Aorta (tissue), 5 donors: ENCODE measurements around the gene CLDN15. TPM values are rescaled to one million over a fixed set of nuclear protein-coding genes. Genes with fewer than 3 reads are reported as not detected.
A peak's percentile ranks its signal among the peaks of the same experiment; 100 is the strongest.
"Not testable (repeated sequence)": the region's sequence is repeated elsewhere in the genome, so short reads cannot be mapped to it uniquely, and the experiment has no call there.

Experiments
- ATAC-seq: fragments of 200-7000 bp; cut with Tn5 transposase; one replicate; pipeline ENCODE4 v1.9.1; 2022; ENCODE audit warnings: moderate library complexity; ENCODE audit not compliant: low FRiP score
- DNase-seq, 2 donors: peaks; one replicate each; pipeline ENCODE4 v3.0.0-alpha.2; 2020
- H3K27ac ChIP-seq, 2 donors: one replicate each; pipeline ENCODE4 v1.5.1; 2013; ENCODE audit warnings: low read length in 2 of 2, mild to moderate bottlenecking in 2 of 2, moderate library complexity in 2 of 2, control low read depth in 1 of 2, inconsistent platforms in 1 of 2, low read depth in 1 of 2
- H3K27me3 ChIP-seq, 2 donors: one replicate each; pipeline ENCODE4 v1.6.1; 2013; ENCODE audit warnings: control low read depth in 1 of 2, low read length in 1 of 2, mild to moderate bottlenecking in 1 of 2, moderate library complexity in 1 of 2; ENCODE audit not compliant: insufficient read depth in 2 of 2, control insufficient read depth in 1 of 2
- H3K36me3 ChIP-seq, 2 donors: one replicate each; pipeline ENCODE4 v1.6.1; 2013; ENCODE audit warnings: control low read depth in 1 of 2, low read length in 1 of 2, mild to moderate bottlenecking in 1 of 2; ENCODE audit not compliant: insufficient read depth in 2 of 2, control insufficient read depth in 1 of 2
- H3K4me1 ChIP-seq, 2 donors: one replicate each; pipeline ENCODE4 v1.6.1; 2013; ENCODE audit warnings: low read length in 2 of 2, control low read depth in 1 of 2, mild to moderate bottlenecking in 1 of 2, moderate library complexity in 1 of 2; ENCODE audit not compliant: insufficient read depth in 2 of 2, control insufficient read depth in 1 of 2
- H3K4me3 ChIP-seq, 2 donors: one replicate each; pipeline ENCODE4 v1.5.1; 2013; ENCODE audit warnings: low read length in 2 of 2, control low read depth in 1 of 2, mild to moderate bottlenecking in 1 of 2
- H3K9me3 ChIP-seq: one replicate; pipeline ENCODE4 v1.6.1; 2013; ENCODE audit warnings: mild to moderate bottlenecking, low read length; ENCODE audit not compliant: control insufficient read depth
- whole genome bisulfite sequencing, 2 donors: extraction: QIAGEN DNeasy Blood & Tissue Kit; methylation state at CpG; one replicate each; pipeline ENCODE4 v1.1.7; 2013; 5-methylcytosine and 5-hydroxymethylcytosine counted together
- intact Hi-C, 2 donors: fragments of 100-400 bp; cut with DNase I; formaldehyde crosslinking; loops; one replicate each; pipeline versions ENCODE4 v1.14.2 to v1.15.0; 2022
- long read RNA-seq, 2 donors: library from polyadenylated mRNA; unstranded; transcript quantifications; one replicate each; pipeline ENCODE4 v2.0.0, GENCODE V29; 2020 to 2021
- polyA plus RNA-seq, 2 donors: library from polyadenylated mRNA; stranded (reverse); fragments of 200-250 nt; gene quantifications; one replicate each; pipeline ENCODE4 v1.2.3, GENCODE V29; 2013
- total RNA-seq, 2 donors: library from RNA; stranded (reverse); fragmentation: NEBNext Ultra II Directional; extraction: Animal tissue kit (Norgen Biotek cat#: 25700); gene quantifications; one replicate each; pipeline ENCODE4 v1.2.1, GENCODE V29; 2021
- donor health status: healthy with polysubstance abuse.
- donor health status: Bipolar disorder and iron deficiency.
- donor health status: DM: no; HTN: no; CAD: no.
- donor health status: DM: no; HTN: no; CAD: no.
- donor health status: DM: yes; HTN: yes; CAD: no.

Gene CLDN15, protein sequence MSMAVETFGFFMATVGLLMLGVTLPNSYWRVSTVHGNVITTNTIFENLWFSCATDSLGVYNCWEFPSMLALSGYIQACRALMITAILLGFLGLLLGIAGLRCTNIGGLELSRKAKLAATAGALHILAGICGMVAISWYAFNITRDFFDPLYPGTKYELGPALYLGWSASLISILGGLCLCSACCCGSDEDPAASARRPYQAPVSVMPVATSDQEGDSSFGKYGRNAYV
- 10 to 100 TPM in 1 of 2 donors, 1 to 10 TPM in 1; 7.5 to 14.8 TPM for total RNA-seq
- 10 to 100 TPM in 1 of 2 donors, 1 to 10 TPM in 1; 6.5 to 19.7 TPM for polyA plus RNA-seq
- long read RNA-seq, donor 1, partial matches to known transcripts, result 0 of 5 reads
- long read RNA-seq, donor 1, other reads (novel, unspliced or antisense), result 1 of 5 reads
- long read RNA-seq, donor 2, partial matches to known transcripts, result 1 of 2 reads
- long read RNA-seq, donor 2, other reads (novel, unspliced or antisense), result 1 of 2 reads

DNA sequence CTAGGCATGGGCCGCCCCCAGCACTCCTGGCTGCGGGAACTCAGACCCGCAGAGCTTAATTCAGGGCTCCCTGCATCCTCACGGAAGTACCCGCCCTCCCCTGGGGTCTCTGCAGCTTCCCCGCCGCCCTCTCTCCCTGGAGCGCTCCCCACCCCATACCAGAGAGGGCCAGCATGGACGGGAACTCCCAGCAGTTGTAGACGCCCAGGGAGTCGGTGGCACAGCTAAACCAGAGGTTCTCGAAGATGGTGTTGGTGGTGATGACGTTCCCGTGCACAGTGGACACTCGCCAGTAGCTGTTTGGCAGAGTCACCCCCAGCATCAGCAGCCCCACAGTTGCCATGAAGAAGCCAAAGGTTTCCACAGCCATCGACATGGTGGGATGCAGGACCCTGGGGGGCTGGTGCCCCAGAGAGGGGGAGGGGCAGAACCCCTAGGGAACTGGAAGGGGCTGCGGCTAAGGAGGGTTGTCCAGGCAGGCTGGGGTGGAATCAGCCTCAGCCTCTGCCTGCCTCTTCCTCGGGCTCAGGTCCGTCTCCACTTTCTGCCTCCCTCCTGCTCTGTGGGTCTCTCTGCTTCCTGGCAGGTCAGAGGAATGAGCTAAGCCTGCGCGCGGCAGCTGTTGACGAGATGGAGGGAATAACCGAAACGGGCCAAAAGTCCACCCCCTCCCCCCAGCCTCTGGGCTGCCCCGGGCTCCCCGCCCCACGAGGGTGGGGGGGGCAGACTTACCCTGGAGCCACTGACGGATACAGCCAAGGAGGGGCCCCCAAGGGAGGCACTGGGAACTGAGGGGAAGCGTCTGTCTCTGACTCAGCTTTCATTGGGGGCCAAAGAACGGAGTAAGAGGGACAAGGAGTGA lies at the start of gene CLDN15:
Gene CLDN15, minus strand, starts transcription at position 597 of the 862 bp plus-strand sequence. Its CDS starts 221 bp downstream, at position 376.
- H3K36me3 ChIP-seq, result no peaks in the 10 kb centered on the region
- DNase-seq (peak; percentile 72 to 89), ATAC-seq (peak; percentile 72)
- H3K27me3 ChIP-seq, result no peaks in the 10 kb centered on the region
- H3K4me3 ChIP-seq, result no peak within 1 kb of the TSS
- no peak within 1 kb of the TSS for H3K27ac ChIP-seq
- 54 to 58% methylated on average over 31 of the region's 31 CpGs for WGBS, 2 donors
- no peaks in the 10 kb centered on the region for H3K9me3 ChIP-seq
- no peaks in the 10 kb centered on the region for H3K4me1 ChIP-seq
- intact Hi-C loops, result no loop called here

GRCh38 chr7:101287032-101287431 lies 49.4 kb upstream of the CLDN15 start:
- peaks cover 2% of the 10 kb centered on the region for H3K9me3 ChIP-seq
- no peaks in the 10 kb centered on the region for H3K27me3 ChIP-seq
- WGBS, 2 donors, result 75 to 84% methylated on average over 6 of the region's 6 CpGs
- H3K4me1 ChIP-seq, result no peaks in the 10 kb centered on the region
- no peak overlapping the region for H3K4me3 ChIP-seq
- H3K27ac ChIP-seq, result no peak overlapping the region
- H3K36me3 ChIP-seq, result no peaks in the 10 kb centered on the region
- intact Hi-C loops, result no loop called here
- ATAC-seq, result no peak
- DNase-seq, result no peak

GRCh38 chr7:101285880-101286279 lies 48.3 kb upstream of the CLDN15 start:
- H3K9me3 ChIP-seq, H3K4me1 ChIP-seq, H3K36me3 ChIP-seq, intact Hi-C loops, H3K4me3 ChIP-seq, ATAC-seq, DNase-seq, H3K27ac ChIP-seq, H3K27me3 ChIP-seq: not testable (repeated sequence)
- 74 to 81% methylated on average over 3 of the region's 3 CpGs for WGBS, 2 donors

- DNase-seq (no peak), ATAC-seq (no peak)
- Histone ChIP-seq H3K36me3 (no peaks in the 10 kb centered on the region), H3K9me3 (peaks cover 2% of the 10 kb centered on the region), H3K27ac (no peak overlapping the region), H3K4me3 (no peak overlapping the region), H3K27me3 (no peaks in the 10 kb centered on the region), H3K4me1 (no peaks in the 10 kb centered on the region)
- 84 to 88% methylated on average over 9 of the region's 9 CpGs for WGBS, 2 donors
- intact Hi-C loops, result no loop called here
These were observed 47.6 kb upstream of the CLDN15 start for GRCh38 chr7:101285171-101285570.

GRCh38 chr7:101280912-101281311 lies 43.3 kb upstream of the CLDN15 start:
- H3K4me1 ChIP-seq, DNase-seq, H3K27me3 ChIP-seq, H3K4me3 ChIP-seq, ATAC-seq, H3K36me3 ChIP-seq, H3K27ac ChIP-seq, H3K9me3 ChIP-seq: not testable (repeated sequence)
- WGBS, 2 donors, result 86 to 87% methylated on average over 8 of the region's 8 CpGs
- intact Hi-C loops, result loop anchor here in 1 of 2 donors (5.0 kb wide), 1 partner anchor 134 kb away; no protein-coding TSS in a partner anchor

- intact Hi-C loops, result no loop called here
- H3K9me3 ChIP-seq, result no peaks in the 10 kb centered on the region
- no peak for DNase-seq
- WGBS, 2 donors, result 77% methylated on average over 24 of the region's 24 CpGs
- no peak for ATAC-seq
- H3K4me1 ChIP-seq, result no peaks in the 10 kb centered on the region
- no peak overlapping the region for H3K4me3 ChIP-seq
- H3K27ac ChIP-seq, result no peak overlapping the region
- no peaks in the 10 kb centered on the region for H3K36me3 ChIP-seq
- H3K27me3 ChIP-seq, result no peaks in the 10 kb centered on the region
These were observed 41.1 kb upstream of the CLDN15 start for GRCh38 chr7:101278461-101279292.

DNA sequence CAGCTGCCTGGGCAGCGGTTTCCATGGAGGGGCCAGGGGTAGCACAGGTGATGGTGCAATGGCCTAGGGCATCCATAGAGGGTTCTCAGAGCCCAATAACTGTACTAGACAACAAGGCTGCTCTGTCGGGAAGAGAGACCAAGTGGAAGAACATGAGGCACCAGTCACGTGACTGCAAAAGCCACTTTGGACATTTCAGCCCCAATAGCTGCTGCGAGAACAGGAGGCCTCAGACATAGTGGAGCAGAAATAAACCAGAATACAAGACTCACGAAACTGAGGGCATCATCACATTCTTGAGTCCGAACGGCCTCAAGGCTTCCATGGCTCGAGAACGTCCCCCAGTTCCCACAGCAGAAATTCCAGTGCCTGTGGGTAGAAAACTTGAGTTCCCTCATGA lies 39.6 kb upstream of the CLDN15 start:
- no peaks in the 10 kb centered on the region for H3K27me3 ChIP-seq
- no peaks in the 10 kb centered on the region for H3K9me3 ChIP-seq
- no peak overlapping the region for H3K27ac ChIP-seq
- 69 to 73% methylated on average over 9 of the region's 9 CpGs for WGBS, 2 donors
- no peaks in the 10 kb centered on the region for H3K4me1 ChIP-seq
- ATAC-seq (no peak), DNase-seq (no peak)
- intact Hi-C loops, result no loop called here
- no peak overlapping the region for H3K4me3 ChIP-seq
- no peaks in the 10 kb centered on the region for H3K36me3 ChIP-seq

DNA sequence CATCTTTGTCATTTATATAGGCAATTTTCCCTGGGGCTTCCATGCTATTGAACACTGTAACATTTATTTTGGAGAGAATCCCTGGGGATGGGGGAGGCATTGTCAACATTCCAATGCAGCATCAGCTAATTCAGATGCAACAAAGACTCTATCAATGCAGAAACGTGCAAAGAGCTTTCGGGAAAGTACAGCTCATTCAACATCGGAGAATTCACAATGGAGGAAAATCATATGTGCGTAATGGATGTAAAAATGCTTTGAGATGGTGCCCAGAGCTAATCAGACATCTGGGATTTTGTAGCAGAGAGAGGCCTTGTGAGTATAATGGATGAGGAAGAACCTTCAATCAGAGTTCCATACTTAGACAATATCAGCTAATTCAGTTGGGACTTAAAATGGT lies 35.6 kb upstream of the CLDN15 start:
- Histone ChIP-seq H3K36me3 (no peaks in the 10 kb centered on the region), H3K9me3 (no peaks in the 10 kb centered on the region), H3K27me3 (no peaks in the 10 kb centered on the region), H3K27ac (no peak overlapping the region), H3K4me3 (no peak overlapping the region), H3K4me1 (no peaks in the 10 kb centered on the region)
- intact Hi-C loops, result no loop called here
- WGBS, 2 donors, result 49 to 65% methylated on average over 4 of the region's 4 CpGs
- ATAC-seq, result no peak
- DNase-seq, result no peak
